H1 (cell line): Measurements from ENCODE around the gene MAP3K3. TPM values are rescaled to one million over a fixed set of nuclear protein-coding genes. Genes with fewer than 3 reads are reported as not detected.
A peak's percentile ranks its signal among the peaks of the same experiment; 100 is the strongest.

Experiments
- CTCF ChIA-PET: fragments of 300-600 bp; sonication (Branson Sonifier 250); formaldehyde crosslinking; loops from one replicate; lab custom pipeline; 2021; ENCODE audit not compliant: partially characterized antibody; lab: Charles Lee
- POLR2A ChIA-PET: fragments of 300-600 bp; sonication (Branson Sonifier 250); formaldehyde crosslinking; loops from one replicate; lab custom pipeline; 2021; ENCODE audit warnings: inconsistent platforms; ENCODE audit not compliant: partially characterized antibody; lab: Charles Lee
- DNase-seq, 2 experiments: peaks; one replicate each; pipeline versions ENCODE4 v3.0.0 to v3.0.0-alpha.2; 2010 to 2022; ENCODE audit warnings: low spot score in 2 of 2, low read depth in 1 of 2, mixed read lengths in 1 of 2
- FAIRE-seq: peaks from 2 replicates; lab custom pipeline; 2011; peaks lifted over from hg19 to GRCh38; lab: Jason Lieb, UNC
- H2AFZ ChIP-seq: 2 replicates; pipeline ENCODE4 v1.8.1; 2012; ENCODE audit warnings: low read length, inconsistent platforms
- H2AK5ac ChIP-seq: 2 replicates; pipeline ENCODE4 v1.6.1; 2013; ENCODE audit warnings: low read depth, low read length
- H2BK120ac ChIP-seq: replicated peaks from 2 replicates; pipeline ENCODE3; 2013; ENCODE audit warnings: low read depth, low read length, inconsistent platforms
- H2BK12ac ChIP-seq: 2 replicates; pipeline ENCODE4 v1.6.1; 2013; ENCODE audit warnings: low read depth, low read length
- H2BK15ac ChIP-seq: 2 replicates; pipeline ENCODE4 v1.6.1; 2013; ENCODE audit warnings: low read length
- H2BK20ac ChIP-seq: 2 replicates; pipeline ENCODE4 v1.6.1; 2013; ENCODE audit warnings: low read length
- H2BK5ac ChIP-seq: 2 replicates; pipeline ENCODE4 v1.6.1; 2013; ENCODE audit warnings: low read depth, low read length
- H3K14ac ChIP-seq: 2 replicates; pipeline ENCODE4 v1.6.1; 2013; ENCODE audit warnings: inconsistent platforms; ENCODE audit not compliant: insufficient read length
- H3K18ac ChIP-seq: 2 replicates; pipeline ENCODE4 v1.6.1; 2013; ENCODE audit warnings: low read length; ENCODE audit errors: extremely low read depth
- H3K23ac ChIP-seq: 2 replicates; pipeline ENCODE4 v1.6.1; 2013; ENCODE audit warnings: inconsistent platforms; ENCODE audit not compliant: insufficient read length
- H3K23me2 ChIP-seq: 2 replicates; pipeline ENCODE4 v1.6.1; 2013; ENCODE audit warnings: low read depth, low read length
- H3K27ac ChIP-seq: 2 replicates; pipeline ENCODE4 v1.6.1; 2011; ENCODE audit warnings: low read depth, low read length, inconsistent platforms
- H3K27me3 ChIP-seq, 4 experiments: replicated peaks in 1 of 4; 1 replicate in 1 of 4; 2 replicates in 3 of 4; pipeline versions ENCODE4 v1.6.1 to v1.8.1; 2011 to 2013; ENCODE audit warnings: low read length in 3 of 4, mild to moderate bottlenecking in 3 of 4, inconsistent platforms in 2 of 4, mixed read lengths in 2 of 4, moderate library complexity in 1 of 4; ENCODE audit not compliant: control insufficient read depth in 3 of 4, insufficient read depth in 3 of 4; ENCODE audit errors: extremely low read depth in 1 of 4
- H3K36me3 ChIP-seq, 4 experiments: 2 replicates each; pipeline versions ENCODE4 v1.6.1 to v1.8.1; 2011 to 2013; ENCODE audit warnings: mild to moderate bottlenecking in 4 of 4, low read length in 3 of 4, moderate library complexity in 2 of 4, control low read depth in 1 of 4, inconsistent platforms in 1 of 4; ENCODE audit not compliant: insufficient read depth in 4 of 4, control insufficient read depth in 2 of 4
- H3K4ac ChIP-seq: replicated peaks from 2 replicates; pipeline ENCODE3; 2013; ENCODE audit warnings: low read length, low read depth, mixed read lengths, inconsistent platforms; ENCODE audit not compliant: insufficient read length
- H3K4me1 ChIP-seq, 4 experiments: replicated peaks in 1 of 4; 1 replicate in 1 of 4; 2 replicates in 3 of 4; pipeline versions ENCODE4 v1.6.1 to v1.8.1; 2011 to 2013; ENCODE audit warnings: low read length in 3 of 4, inconsistent platforms in 2 of 4, mixed read lengths in 1 of 4; ENCODE audit not compliant: insufficient read depth in 4 of 4, control insufficient read depth in 3 of 4
- H3K4me2 ChIP-seq, 2 experiments: 2 replicates each; pipeline versions ENCODE4 v1.6.1 to v1.8.1; 2011 to 2013; ENCODE audit warnings: low read depth in 2 of 2, low read length in 2 of 2, control low read depth in 1 of 2, inconsistent platforms in 1 of 2, mild to moderate bottlenecking in 1 of 2; ENCODE audit not compliant: insufficient read depth in 1 of 2
- H3K4me3 ChIP-seq, 4 experiments: fragments of 200-600, 300-600 bp in 1 of 4; sonication (generic), shearing (Covaris generic), sonication (Bioruptor Twin) in 1 of 4; 2 replicates each; pipeline versions ENCODE4 v1.5.1 to v1.8.1; 2011 to 2016; ENCODE audit warnings: low read length in 4 of 4, low read depth in 3 of 4, control low read depth in 2 of 4, inconsistent platforms in 2 of 4, mild to moderate bottlenecking in 2 of 4, mixed read lengths in 1 of 4, moderate library complexity in 1 of 4; ENCODE audit not compliant: insufficient read depth in 2 of 4; ENCODE audit errors: extremely low read depth in 1 of 4
- H3K56ac ChIP-seq: replicated peaks from 2 replicates; pipeline ENCODE3; 2013; ENCODE audit warnings: low read depth, mild to moderate bottlenecking, mixed read lengths, low read length, inconsistent platforms; ENCODE audit not compliant: insufficient read length
- H3K79me1 ChIP-seq: 2 replicates; pipeline ENCODE4 v1.6.1; 2013; ENCODE audit warnings: low read depth, low read length, control low read depth
- H3K79me2 ChIP-seq, 2 experiments: 2 replicates each; pipeline versions ENCODE4 v1.6.1 to v1.8.1; 2012 to 2013; ENCODE audit warnings: low read length in 2 of 2, mild to moderate bottlenecking in 2 of 2, inconsistent platforms in 1 of 2; ENCODE audit not compliant: insufficient read depth in 2 of 2, control insufficient read depth in 1 of 2
- H3K9ac ChIP-seq, 4 experiments: replicated peaks in 1 of 4; 1 replicate in 1 of 4; 2 replicates in 3 of 4; pipeline versions ENCODE4 v1.6.1 to v1.8.1; 2011 to 2013; ENCODE audit warnings: low read depth in 3 of 4, low read length in 3 of 4, control low read depth in 2 of 4, mild to moderate bottlenecking in 2 of 4, moderate library complexity in 2 of 4, inconsistent platforms in 1 of 4; ENCODE audit errors: extremely low read depth in 1 of 4
- H3K9me3 ChIP-seq, 2 experiments: 2 replicates each; pipeline versions ENCODE4 v1.6.1 to v1.8.1; 2012 to 2013; ENCODE audit warnings: mild to moderate bottlenecking in 2 of 2, moderate library complexity in 2 of 2, control low read depth in 1 of 2, inconsistent platforms in 1 of 2, low read depth in 1 of 2, low read length in 1 of 2, mixed read lengths in 1 of 2; ENCODE audit not compliant: insufficient read depth in 2 of 2
- H4K20me1 ChIP-seq, 2 experiments: replicated peaks in 1 of 2; 2 replicates each; pipeline versions ENCODE3 to v1.8.1; 2011 to 2013; ENCODE audit warnings: inconsistent platforms in 2 of 2, low read length in 2 of 2, mild to moderate bottlenecking in 1 of 2; ENCODE audit not compliant: insufficient read depth in 2 of 2, control insufficient read depth in 1 of 2
- H4K5ac ChIP-seq: 2 replicates; pipeline ENCODE4 v1.6.1; 2013; ENCODE audit warnings: low read length, low read depth, mixed read lengths, inconsistent platforms; ENCODE audit not compliant: insufficient read length
- H4K8ac ChIP-seq: 2 replicates; pipeline ENCODE4 v1.8.0; 2013; ENCODE audit warnings: mild to moderate bottlenecking, moderate library complexity, low read length, inconsistent platforms; ENCODE audit not compliant: insufficient read depth; ENCODE audit errors: extremely low read depth
- H4K91ac ChIP-seq: replicated peaks from 2 replicates; pipeline ENCODE3; 2013; ENCODE audit warnings: low read length, mixed read lengths, inconsistent platforms; ENCODE audit not compliant: insufficient read length
- BCL11A ChIP-seq, 2 experiments: IDR thresholded peaks; one replicate each; pipeline ENCODE4 v1.6.1; 2011; ENCODE audit warnings: low read depth in 2 of 2, low read length in 2 of 2, mild to moderate bottlenecking in 2 of 2
- CREB1 ChIP-seq: IDR thresholded peaks from 2 replicates; pipeline ENCODE4 v1.6.1; 2012; ENCODE audit warnings: inconsistent platforms
- EZH2 ChIP-seq: fragments of 200-600 bp; sonication (generic); IDR thresholded peaks from 2 replicates; pipeline ENCODE4 v1.7.1; 2012; ENCODE audit warnings: low read depth, mild to moderate bottlenecking, moderate library complexity, low read length, inconsistent platforms; ENCODE audit not compliant: severe bottlenecking
- FOSL1 ChIP-seq: IDR thresholded peaks from 2 replicates; pipeline ENCODE4 v1.6.1; 2011; ENCODE audit warnings: mild to moderate bottlenecking, low read depth, low read length, moderate library complexity; ENCODE audit not compliant: insufficient read depth
- HDAC6 ChIP-seq: IDR thresholded peaks from one replicate; pipeline ENCODE4 v1.7.1; 2012; ENCODE audit warnings: low read depth, mild to moderate bottlenecking, inconsistent platforms, low read length, moderate library complexity
- MAX ChIP-seq: IDR thresholded peaks from 2 replicates; pipeline ENCODE4 v1.6.1; 2012; ENCODE audit warnings: inconsistent platforms
- PHF8 ChIP-seq: fragments of 200-600 bp; sonication (generic); conservative IDR thresholded peaks from 2 replicates; pipeline ENCODE4 v1.7.1; 2012; ENCODE audit warnings: low read depth, mild to moderate bottlenecking, inconsistent platforms, low read length, moderate library complexity
- POLR2AphosphoS5 ChIP-seq: IDR thresholded peaks from 2 replicates; pipeline ENCODE4 v1.6.1; 2011; ENCODE audit warnings: low read depth, low read length
- TAF1 ChIP-seq: IDR thresholded peaks from 2 replicates; pipeline ENCODE4 v1.6.1; 2011; ENCODE audit warnings: mild to moderate bottlenecking, low read depth, low read length
- YY1 ChIP-seq: IDR thresholded peaks from 2 replicates; pipeline ENCODE4 v1.6.1; 2011; ENCODE audit warnings: low read depth, mild to moderate bottlenecking, low read length
- WGBS, 2 experiments: shearing (Covaris generic) in 1 of 2; methylation state at CpG; one replicate each; pipeline versions ENCODE4 v1.1.6 to v1.1.7; 2013 to 2015; ENCODE audit warnings: low lambda C conversion rate in 2 of 2, mixed read lengths in 2 of 2, inconsistent platforms in 1 of 2, low coverage in 1 of 2, missing lambda C conversion rate in 1 of 2; ENCODE audit not compliant: insufficient replicate concordance in 2 of 2, insufficient coverage in 1 of 2, insufficient read length in 1 of 2; ENCODE audit errors: extremely low coverage in 1 of 2, missing lambda C conversion rate in 1 of 2; 5-methylcytosine and 5-hydroxymethylcytosine counted together
- polyA plus RNA-seq, 7 experiments: library from polyadenylated mRNA; depleted of rRNA in 3 of 7; stranded (reverse) in 5 of 7; unstranded in 2 of 7; fragments of >200 nt in 5 of 7; fragments of 200-250 nt in 2 of 7; gene quantifications; 1 replicate in 5 of 7; 2 replicates in 1 of 7; 4 replicates in 1 of 7; pipeline versions ENCODE4 v1.2.1 to v1.2.3, GENCODE V29; 2011 to 2013; ENCODE audit warnings: missing spikeins in 2 of 7, mixed read lengths in 2 of 7
- total RNA-seq: library from RNA; stranded (reverse); fragmentation: NEBNext Ultra II Directional; extraction: Animal tissue kit (Norgen Biotek cat#: 25700); gene quantifications from 2 replicates; pipeline ENCODE4 v1.2.1, GENCODE V29; 2021

MAP3K3 gene
- total and polyA plus RNA-seq, 2 of the 8 experiments (the other 6 are each of a cell fraction or from before 2014, with no cell fraction given), result 10.3 to 21.0 TPM

- no peak within 1 kb of the TSS for H2BK15ac ChIP-seq
- no peak within 1 kb of the TSS; the same call in 1 of the 2 replicates for H2AFZ ChIP-seq
- H2AK5ac ChIP-seq, result 0 out of 2 replicates have a peak within 1 kb of the TSS, but pooled peaks have one; percentile 4
- H2BK12ac ChIP-seq, result no peak within 1 kb of the TSS
- H3K4me3 ChIP-seq, result peak within 1 kb of the TSS; percentile 57 to 83 (median 64)
- H3K79me1 ChIP-seq, result 0 out of 2 replicates have a peak, but pooled peaks cover 3% of the 10 kb centered on the region
- peak within 1 kb of the TSS; percentile 85; the same call in 1 of the 2 replicates for H2BK5ac ChIP-seq
- peaks cover 4 to 14% of the 10 kb centered on the region in 2 experiments for H4K20me1 ChIP-seq
- H3K14ac ChIP-seq, result peak within 1 kb of the TSS; percentile 57
- H3K18ac ChIP-seq, result peak within 1 kb of the TSS; percentile 71
- peak within 1 kb of the TSS; percentile 77 for H4K5ac ChIP-seq
- H4K91ac ChIP-seq, result peak within 1 kb of the TSS; percentile 89
- peak within 1 kb of the TSS; percentile 77; the same call in 1 of the 2 replicates for H3K27ac ChIP-seq
- peak within 1 kb of the TSS; percentile 64 to 77 (median 66); a peak in 6 of 7 replicates for H3K9ac ChIP-seq
- peaks cover 16% of the 10 kb centered on the region; the same call in 1 of the 2 replicates for H3K23me2 ChIP-seq
- peaks cover 0 to 12% (median 1%) of the 10 kb centered on the region in 4 experiments; a peak in 2 of 8 replicates for H3K36me3 ChIP-seq
- peaks cover 0 to 5% (median 0%) of the 10 kb centered on the region in 4 experiments; a peak in 3 of 7 replicates for H3K27me3 ChIP-seq
- H3K4ac ChIP-seq, result peak within 1 kb of the TSS; percentile 60
- peak within 1 kb of the TSS; percentile 84 to 93 for H3K4me2 ChIP-seq
- 3% methylated on average over 32 of the region's 133 CpGs; no CpG with 5 or more reads in 1 of the 2 experiments for WGBS, 2 experiments
- DNase-seq (peak in 1 of 2 experiments; percentile 82), FAIRE-seq (no peak)
- peak within 1 kb of the TSS; percentile 97 for H4K8ac ChIP-seq
- no peak within 1 kb of the TSS for H3K56ac ChIP-seq
- H3K79me2 ChIP-seq, result no peaks in the 10 kb centered on the region; a peak in 1 of 4 replicates
- H3K23ac ChIP-seq, result no peak within 1 kb of the TSS
- H3K4me1 ChIP-seq, result peaks cover 3 to 22% (median 15%) of the 10 kb centered on the region in 4 experiments; a peak in 6 of 7 replicates
- H2BK120ac ChIP-seq, result no peak within 1 kb of the TSS
- POLR2A ChIA-PET, result interaction anchor here (0.6 to 2.2 kb wide), 9 partner anchors 10 to 139 kb away, joined by 3 to 10 read pairs (median 4); partner anchors contain the start of genes CCDC47, DDX42 and TACO1
- CTCF ChIA-PET, result interaction anchor here (1.5 to 3.3 kb wide), 2 partner anchors 10 to 162 kb away, joined by 3 to 17 read pairs; no protein-coding TSS in a partner anchor
- no peaks in the 10 kb centered on the region for H3K9me3 ChIP-seq
- H2BK20ac ChIP-seq, result no peak within 1 kb of the TSS
- TF ChIP-seq FOSL1 (no peak), BCL11A (IDR thresholded peaks at IDR 0.05; ENCODE audit: low read depth in 2 of 2, low read length in 2 of 2) (no peak), CREB1 (no peak), TAF1 (peak; percentile 52), HDAC6 (no peak), MAX (no peak), YY1 (no peak), POLR2AphosphoS5 (no peak; the same call in 1 of the 2 replicates), PHF8 (peak; percentile 60), EZH2 (no peak)
Observed at GRCh38 chr17:63699638-63700527, 77.7 kb downstream of the MAP3K3 start, which contains the start of gene LIMD2. Gene LIMD2 (minus strand): TSS chr17:63700125. CDS start chr17:63699298, 827 bp downstream.
